ENCODE measurements around the gene PSRC1.

Gene PSRC1

GRCh38 chr1:109238382-109238781 is 44.6 kb downstream of the PSRC1 start:
- DNase-seq (ENCODE audit: low read depth, low spot score): no peak
- no peak overlapping the region for H3K4me3 ChIP-seq (ENCODE audit: low read length)

GRCh38 chr1:109237512-109237911 is 45.4 kb downstream of the PSRC1 start:
- no peak for DNase-seq (ENCODE audit: low read depth, low spot score)
- H3K4me3 ChIP-seq (ENCODE audit: low read length): no peak overlapping the region

DNA sequence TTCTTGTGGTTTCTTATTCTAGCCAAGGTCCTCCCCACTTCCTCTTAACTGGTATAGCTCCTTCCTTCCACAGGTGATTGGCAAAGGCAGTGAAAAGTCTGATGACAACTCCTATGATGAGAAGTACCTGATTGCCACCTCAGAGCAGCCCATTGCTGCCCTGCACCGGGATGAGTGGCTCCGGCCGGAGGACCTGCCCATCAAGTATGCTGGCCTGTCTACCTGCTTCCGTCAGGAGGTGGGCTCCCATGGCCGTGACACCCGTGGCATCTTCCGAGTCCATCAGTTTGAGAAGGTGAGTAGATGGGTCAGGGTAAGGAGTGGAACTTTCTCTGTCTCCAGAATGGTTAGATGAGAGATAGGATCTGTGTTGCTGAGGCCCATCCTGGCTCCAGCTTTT is 47.8 kb downstream of the PSRC1 start:
- DNase-seq (ENCODE audit: low read depth, low spot score): no peak
- no peak overlapping the region for H3K4me3 ChIP-seq (ENCODE audit: low read length)

DNA sequence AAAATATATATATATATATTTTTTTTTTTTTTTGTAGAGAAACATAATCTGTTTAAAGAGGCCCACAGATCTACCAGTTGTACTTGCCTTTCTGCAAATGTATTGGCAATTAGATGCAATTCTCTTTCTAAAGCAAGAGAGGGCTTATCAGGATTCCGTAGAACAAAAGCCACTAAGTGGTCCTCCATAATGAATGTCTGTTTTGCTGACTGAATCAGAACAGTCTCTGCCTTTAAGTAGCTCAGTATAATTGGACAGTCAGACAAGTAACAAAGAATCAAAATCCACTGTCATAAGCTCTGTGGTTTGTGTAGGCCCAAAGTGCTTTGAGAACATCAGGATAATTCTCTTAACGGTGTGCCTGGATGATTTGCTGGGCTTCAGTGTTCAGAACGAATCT is 51.9 kb downstream of the PSRC1 start:
- H3K4me3 ChIP-seq (ENCODE audit: low read length): no peak overlapping the region
- DNase-seq (ENCODE audit: low read depth, low spot score): no peak
